Measurements from ENCODE around the gene COL6A3.

COL6A3 gene

DNA sequence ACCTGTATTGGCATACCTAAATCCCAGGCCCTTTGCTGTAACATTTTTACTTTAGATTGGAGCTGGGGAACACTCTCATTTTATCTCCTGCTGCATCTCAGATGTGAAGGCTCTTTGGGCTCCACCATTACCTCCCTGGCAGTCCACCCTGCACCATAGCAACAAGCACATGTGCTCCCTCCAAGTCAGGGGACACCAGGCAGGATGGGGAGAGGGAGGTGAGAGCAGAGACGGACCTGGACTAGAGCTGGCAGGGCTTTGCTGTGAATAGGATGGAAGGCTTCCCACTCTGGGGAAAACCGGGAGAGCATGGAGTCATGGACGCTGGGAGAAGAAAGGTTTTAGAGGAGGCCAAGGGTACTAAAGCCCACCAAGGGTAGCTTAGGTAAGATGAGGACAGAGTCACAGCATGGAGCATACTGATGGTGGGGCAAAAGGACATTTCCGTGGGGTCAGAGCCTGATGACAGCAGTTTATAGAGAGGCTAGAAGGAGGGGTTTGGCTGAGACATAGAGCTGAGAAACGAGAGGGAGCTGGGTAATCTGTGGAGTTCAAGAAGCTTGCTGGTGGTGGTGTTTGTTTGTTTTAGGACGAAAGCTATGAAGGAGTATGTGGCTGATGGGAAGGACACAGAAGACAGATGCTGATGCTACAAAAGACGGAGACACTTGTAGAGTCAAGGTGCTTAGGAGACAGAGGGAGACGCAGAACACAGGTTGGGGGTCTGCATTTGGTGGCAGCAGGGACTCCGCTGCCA is 134.8 kb downstream of the COL6A3 start:
- no peak overlapping the region for H3K9ac ChIP-seq (ENCODE audit: low read depth in 1 of 2, low read length in 2 of 2)
- no peaks in the 10 kb centered on the region for H3K36me3 ChIP-seq (ENCODE audit: control insufficient read depth in 2 of 2, insufficient read depth in 2 of 2, low read length in 2 of 2)
- peak overlapping the region; percentile 34 to 62 for H3K27ac ChIP-seq (ENCODE audit: low read depth in 2 of 2, low read length in 2 of 2)
- H3K4me1 ChIP-seq (ENCODE audit: control insufficient read depth in 2 of 2, insufficient read depth in 2 of 2, low read length in 2 of 2) = no peaks in the 10 kb centered on the region
- H3K27me3 ChIP-seq (ENCODE audit: control insufficient read depth in 2 of 2, insufficient read depth in 2 of 2, low read length in 2 of 2) = no peaks in the 10 kb centered on the region
- H3K9me3 ChIP-seq (ENCODE audit: control insufficient read depth in 2 of 2, low read length in 2 of 2) = no peaks in the 10 kb centered on the region
- H3K4me3 ChIP-seq (ENCODE audit: low read length in 2 of 2) = no peak overlapping the region

DNA sequence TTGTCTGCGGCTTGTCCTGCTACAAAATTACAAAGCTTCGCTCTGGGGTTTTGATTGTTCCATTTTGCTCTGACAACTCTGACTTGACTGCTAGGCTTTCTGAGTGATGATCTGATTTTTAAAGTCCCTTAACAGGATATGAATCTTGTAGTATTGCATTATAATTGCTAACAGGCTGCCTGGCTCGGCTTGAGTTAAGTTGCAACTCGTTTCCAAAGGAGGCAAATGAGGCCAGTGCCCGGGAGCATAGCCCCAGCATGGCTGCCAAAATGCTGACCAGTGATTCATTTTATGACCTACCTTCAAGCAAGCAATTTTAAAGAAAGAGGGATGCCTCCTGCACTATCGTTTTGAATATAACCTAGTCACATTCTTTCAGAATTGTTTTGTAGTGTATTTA is 135.4 kb downstream of the COL6A3 start:
- H3K4me3 ChIP-seq (ENCODE audit: low read length in 2 of 2) = no peak overlapping the region
- H3K9ac ChIP-seq (ENCODE audit: low read depth in 1 of 2, low read length in 2 of 2) = no peak overlapping the region
- no peaks in the 10 kb centered on the region for H3K36me3 ChIP-seq (ENCODE audit: control insufficient read depth in 2 of 2, insufficient read depth in 2 of 2, low read length in 2 of 2)
- no peaks in the 10 kb centered on the region for H3K9me3 ChIP-seq (ENCODE audit: control insufficient read depth in 2 of 2, low read length in 2 of 2)
- no peaks in the 10 kb centered on the region for H3K4me1 ChIP-seq (ENCODE audit: control insufficient read depth in 2 of 2, insufficient read depth in 2 of 2, low read length in 2 of 2)
- peak overlapping the region in 1 of 2 donors; percentile 62 for H3K27ac ChIP-seq (ENCODE audit: low read depth in 2 of 2, low read length in 2 of 2)
- no peaks in the 10 kb centered on the region for H3K27me3 ChIP-seq (ENCODE audit: control insufficient read depth in 2 of 2, insufficient read depth in 2 of 2, low read length in 2 of 2)

DNA sequence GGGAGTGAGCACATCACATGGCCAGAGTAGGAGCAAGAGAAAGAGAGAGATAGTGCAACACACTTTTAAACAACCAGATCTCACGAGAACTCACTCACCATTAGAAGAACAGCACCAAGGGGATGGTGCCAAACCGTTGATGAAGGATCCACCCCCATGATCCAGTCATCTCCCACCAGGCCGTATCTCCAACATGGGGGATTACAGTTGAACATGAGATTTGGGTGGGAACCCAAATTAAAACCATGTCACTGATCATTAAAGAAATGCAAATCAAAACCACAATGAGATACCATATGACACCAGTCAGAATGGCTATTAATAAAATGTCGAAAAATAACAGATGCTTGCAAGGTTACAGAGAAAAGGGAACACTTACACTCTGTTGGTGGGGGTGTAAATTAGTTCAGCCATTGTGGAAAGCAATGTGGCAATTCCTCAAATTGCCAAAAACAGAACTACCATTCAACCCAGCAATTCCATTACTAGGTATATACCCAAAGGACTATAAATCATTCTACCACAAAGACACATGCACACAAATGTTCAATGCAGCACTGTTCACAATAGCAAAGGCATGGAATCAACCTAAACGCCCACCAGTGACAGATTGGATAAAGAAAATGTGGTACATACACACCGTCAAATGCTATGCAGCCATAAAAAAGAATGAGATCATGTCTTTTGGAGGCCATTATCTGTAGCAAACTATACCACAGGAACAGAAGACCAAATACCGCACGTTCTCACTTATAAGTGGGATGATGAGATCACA is 137.1 kb downstream of the COL6A3 start:
- no peak overlapping the region for H3K27ac ChIP-seq (ENCODE audit: low read depth in 2 of 2, low read length in 2 of 2)

More for the DNA sequence above, 137.1 kb downstream of the COL6A3 start:
- Histone ChIP-seq H3K9ac (ENCODE audit: low read depth in 1 of 2, low read length in 2 of 2) (no peak overlapping the region), H3K36me3 (ENCODE audit: control insufficient read depth in 2 of 2, insufficient read depth in 2 of 2, low read length in 2 of 2) (no peaks in the 10 kb centered on the region), H3K27me3 (ENCODE audit: control insufficient read depth in 2 of 2, insufficient read depth in 2 of 2, low read length in 2 of 2) (no peaks in the 10 kb centered on the region), H3K4me1 (ENCODE audit: control insufficient read depth in 2 of 2, insufficient read depth in 2 of 2, low read length in 2 of 2) (no peaks in the 10 kb centered on the region), H3K9me3 (ENCODE audit: control insufficient read depth in 2 of 2, low read length in 2 of 2) (no peaks in the 10 kb centered on the region), H3K4me3 (ENCODE audit: low read length in 2 of 2) (no peak overlapping the region)

Measured in mucosa of rectum (tissue), 2 donors.